K562 (cell line): ENCODE data around the gene AQP6. TPM values are rescaled to one million over a fixed set of nuclear protein-coding genes. Genes with fewer than 3 reads are reported as not detected.

Source experiments
- ATAC-seq: fragments of 200-7000 bp; cut with Tn5 transposase; 3 replicates; pipeline ENCODE4 v1.9.1; 2020; ENCODE audit warnings: moderate library complexity
- BruUV-seq: library from RNA; stranded (reverse); fragments of 400-500 nt; replicated peaks from 2 replicates; lab custom pipeline; 2021; lab: Mats Ljungman, UMichigan
- CTCF ChIA-PET: fragments of 300-600 bp; formaldehyde crosslinking; extraction: SDS; loops from one replicate; lab custom pipeline; 2021; ENCODE audit warnings: low intra/inter-chr PET ratio; lab: Yijun Ruan, JAX
- POLR2A ChIA-PET: fragments of 300-600, 350-650 bp; sonication (Branson Sonifier 250); formaldehyde crosslinking; extraction: SDS; loops from one replicate; lab custom pipeline; 2021; ENCODE audit warnings: antibody characterized with exemption, inconsistent platforms; lab: Yijun Ruan, JAX
- DNase-seq, 4 experiments: peaks; one replicate each; pipeline versions ENCODE4 v3.0.0 to v3.0.0-alpha.2; 2011 to 2018; ENCODE audit warnings: low spot score in 3 of 4, mixed read lengths in 3 of 4; ENCODE audit errors: extremely low read depth in 1 of 4
- FAIRE-seq: peaks from 2 replicates; lab custom pipeline; 2011; peaks lifted over from hg19 to GRCh38; lab: Jason Lieb, UNC
- H2AFZ ChIP-seq: 2 replicates; pipeline ENCODE4 v1.6.0; 2011; ENCODE audit warnings: low read depth, low read length, control low read depth, inconsistent platforms
- H3K27ac ChIP-seq: fragments of 200-600 bp; 3 replicates; pipeline ENCODE4 v1.8.0; 2011; ENCODE audit warnings: low read depth, mild to moderate bottlenecking, control low read depth, inconsistent platforms, low read length, moderate library complexity, mixed read lengths; ENCODE audit errors: extremely low read depth
- H3K27me3 ChIP-seq, 2 experiments: fragments of 300-600 bp in 1 of 2; 2 replicates in 1 of 2; 3 replicates in 1 of 2; pipeline versions ENCODE4 v1.6.0 to v1.8.0; 2011; ENCODE audit warnings: inconsistent platforms in 2 of 2, low read length in 2 of 2, mild to moderate bottlenecking in 1 of 2, mixed read lengths in 1 of 2, moderate library complexity in 1 of 2; ENCODE audit not compliant: control insufficient read depth in 2 of 2, insufficient read depth in 2 of 2
- H3K36me3 ChIP-seq: fragments of 300-600 bp; 3 replicates; pipeline ENCODE4 v1.8.0; 2011; ENCODE audit warnings: mild to moderate bottlenecking, low read length, inconsistent platforms; ENCODE audit not compliant: control insufficient read depth, insufficient read depth
- H3K4me1 ChIP-seq, 2 experiments: fragments of 200-600 bp in 1 of 2; replicated peaks in 1 of 2; 2 replicates in 1 of 2; 3 replicates in 1 of 2; pipeline versions ENCODE4 v1.5.1 to v1.8.0; 2011; ENCODE audit warnings: inconsistent platforms in 2 of 2, low read length in 2 of 2, mild to moderate bottlenecking in 1 of 2, mixed read lengths in 1 of 2, moderate library complexity in 1 of 2; ENCODE audit not compliant: control insufficient read depth in 2 of 2, insufficient read depth in 2 of 2
- H3K4me2 ChIP-seq: 2 replicates; pipeline ENCODE4 v1.6.1; 2011; ENCODE audit warnings: low read length, control low read depth, inconsistent platforms, mixed read lengths; ENCODE audit not compliant: insufficient read depth
- H3K4me3 ChIP-seq: fragments of 200-600 bp; sonication (generic), shearing (Covaris generic); 2 replicates; pipeline ENCODE4 v1.5.1; 2016; ENCODE audit warnings: control low read depth, inconsistent platforms
- H3K79me2 ChIP-seq: fragments of 200-600 bp; 3 replicates; pipeline ENCODE4 v1.8.0; 2011; ENCODE audit warnings: low read length, inconsistent platforms; ENCODE audit not compliant: control insufficient read depth, insufficient read depth
- H3K9ac ChIP-seq, 2 experiments: 2 replicates each; pipeline versions ENCODE4 v1.6.0 to v1.6.1; 2011; ENCODE audit warnings: low read depth in 2 of 2, low read length in 2 of 2, control low read depth in 1 of 2, inconsistent platforms in 1 of 2, mild to moderate bottlenecking in 1 of 2, mixed read lengths in 1 of 2; ENCODE audit not compliant: insufficient read depth in 1 of 2
- H3K9me1 ChIP-seq: one replicate; pipeline ENCODE4 v1.6.0; 2011; ENCODE audit warnings: inconsistent platforms, mild to moderate bottlenecking, low read length, moderate library complexity; ENCODE audit not compliant: control insufficient read depth, insufficient read depth
- H3K9me3 ChIP-seq: replicated peaks from 2 replicates; pipeline ENCODE4 v1.5.1; 2011; ENCODE audit warnings: low read depth, low read length, inconsistent platforms; ENCODE audit not compliant: control insufficient read depth, insufficient read depth
- H4K20me1 ChIP-seq: replicated peaks from 2 replicates; pipeline ENCODE4 v1.6.1; 2011; ENCODE audit warnings: low read length, inconsistent platforms, mixed read lengths; ENCODE audit not compliant: control insufficient read depth, insufficient read depth
- CHD4 ChIP-seq: fragments of 200-600 bp; sonication (generic); IDR thresholded peaks from 3 replicates; pipeline ENCODE4 v1.6.1; 2012; ENCODE audit warnings: low read depth, mild to moderate bottlenecking, mixed read lengths, low read length, inconsistent platforms; ENCODE audit not compliant: insufficient read depth, insufficient replicate concordance, poor library complexity, severe bottlenecking
- FOXJ3 ChIP-seq: sonication (generic); formaldehyde crosslinking; IDR thresholded peaks from 2 replicates; pipeline ENCODE4 v1.4.0; 2020; ENCODE audit warnings: mild to moderate bottlenecking, missing genetic modification reagents
- HCFC1 ChIP-seq: IDR thresholded peaks from 2 replicates; pipeline ENCODE4 v1.6.1; 2012; ENCODE audit warnings: low read depth, low read length, improper control_type of control experiment
- MLLT1 ChIP-seq, 2 experiments: fragments of 450-650 bp; IDR thresholded peaks; 2 replicates each; pipeline ENCODE4 v1.6.1; 2016
- SREBF1 ChIP-seq: fragments of 150-350 bp; IDR thresholded peaks from 2 replicates; pipeline ENCODE4 v1.6.1; 2014; ENCODE audit warnings: antibody characterized with exemption, low read depth, low read length, borderline replicate concordance
- SRSF3 ChIP-seq: fragments of 200-400 bp; formaldehyde crosslinking; IDR thresholded peaks from 2 replicates; pipeline ENCODE4 v1.6.1; 2016; ENCODE audit warnings: mild to moderate bottlenecking, low read length, moderate library complexity; ENCODE audit not compliant: insufficient read depth
- THAP7 ChIP-seq: fragments of 250-450 bp; sonication (Bioruptor Pico); IDR thresholded peaks from 2 replicates; pipeline ENCODE4 v1.5.0; 2021
- ZNF584 ChIP-seq: fragments of 200-800 bp; sonication (Bioruptor generic); IDR thresholded peaks from 2 replicates; pipeline ENCODE4 v1.6.1; 2016; ENCODE audit warnings: low read depth, mild to moderate bottlenecking, missing genetic modification characterization, missing compliant biosample characterization
- ZNF699 ChIP-seq: fragments of 250-450 bp; sonication (Bioruptor Pico); IDR thresholded peaks from 2 replicates; pipeline ENCODE4 v1.8.0; 2021; ENCODE audit warnings: mild to moderate bottlenecking, moderate library complexity; ENCODE audit not compliant: insufficient replicate concordance
- in situ Hi-C: fragments of 300-500 bp; cut with MboI; formaldehyde crosslinking; loops from 4 replicates; pipeline ENCODE4 v1.15.0; 2018; ENCODE audit warnings: inconsistent platforms, mixed read lengths
- intact Hi-C: fragments of 100-400 bp; cut with micrococcal nuclease; formaldehyde crosslinking; loops from 2 replicates; pipeline ENCODE4 v1.14.2; 2022
- polyA plus RNA-seq, 8 experiments: library from polyadenylated mRNA; depleted of rRNA in 4 of 8; stranded (reverse) in 5 of 8; unstranded in 3 of 8; fragments of >200 nt; fragmentation: Nextera tagmentation in 2 of 8; fragmentation: Illumina TruSeq in 1 of 8; extraction: Ambion mirVana in 2 of 8; extraction: Trizol in 1 of 8; gene quantifications; 2 replicates each; pipeline versions ENCODE4 v1.2.1 to v1.2.3, GENCODE V29; 2011 to 2014; ENCODE audit warnings: inconsistent platforms in 1 of 8, missing spikeins in 1 of 8
- total RNA-seq, 7 experiments: library from RNA; depleted of rRNA in 6 of 7; stranded (reverse); fragments of >200 nt in 6 of 7; fragmentation: Illumina TruSeq in 2 of 7; extraction: Trizol in 2 of 7; gene quantifications; 2 replicates each; pipeline versions ENCODE4 v1.2.1 to v1.2.3, GENCODE V29; 2011 to 2021; ENCODE audit warnings: low replicate concordance in 1 of 7
- TF ChIP-seq, protein P1 (sequence below): fragments of 250-450 bp; sonication (Bioruptor Pico); IDR thresholded peaks from 2 replicates; pipeline ENCODE4 v1.9.0; 2021; ENCODE audit warnings: mild to moderate bottlenecking, inconsistent platforms

The AQP6 gene
- total and polyA plus RNA-seq, 9 of the 15 experiments (the other 6 are each of a cell fraction or from before 2014, with no cell fraction given), result 0.05 to 0.12 TPM; not detected in 7

- no peak for TF ChIP-seq CHD4
- TF ChIP-seq, protein P1, sequence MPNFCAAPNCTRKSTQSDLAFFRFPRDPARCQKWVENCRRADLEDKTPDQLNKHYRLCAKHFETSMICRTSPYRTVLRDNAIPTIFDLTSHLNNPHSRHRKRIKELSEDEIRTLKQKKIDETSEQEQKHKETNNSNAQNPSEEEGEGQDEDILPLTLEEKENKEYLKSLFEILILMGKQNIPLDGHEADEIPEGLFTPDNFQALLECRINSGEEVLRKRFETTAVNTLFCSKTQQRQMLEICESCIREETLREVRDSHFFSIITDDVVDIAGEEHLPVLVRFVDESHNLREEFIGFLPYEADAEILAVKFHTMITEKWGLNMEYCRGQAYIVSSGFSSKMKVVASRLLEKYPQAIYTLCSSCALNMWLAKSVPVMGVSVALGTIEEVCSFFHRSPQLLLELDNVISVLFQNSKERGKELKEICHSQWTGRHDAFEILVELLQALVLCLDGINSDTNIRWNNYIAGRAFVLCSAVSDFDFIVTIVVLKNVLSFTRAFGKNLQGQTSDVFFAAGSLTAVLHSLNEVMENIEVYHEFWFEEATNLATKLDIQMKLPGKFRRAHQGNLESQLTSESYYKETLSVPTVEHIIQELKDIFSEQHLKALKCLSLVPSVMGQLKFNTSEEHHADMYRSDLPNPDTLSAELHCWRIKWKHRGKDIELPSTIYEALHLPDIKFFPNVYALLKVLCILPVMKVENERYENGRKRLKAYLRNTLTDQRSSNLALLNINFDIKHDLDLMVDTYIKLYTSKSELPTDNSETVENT (CRISPR knock-in tag), result no peak
These were observed 15.8 kb upstream of the AQP6 start (continued) for GRCh38 chr12:49956663-49957569.

DNA sequence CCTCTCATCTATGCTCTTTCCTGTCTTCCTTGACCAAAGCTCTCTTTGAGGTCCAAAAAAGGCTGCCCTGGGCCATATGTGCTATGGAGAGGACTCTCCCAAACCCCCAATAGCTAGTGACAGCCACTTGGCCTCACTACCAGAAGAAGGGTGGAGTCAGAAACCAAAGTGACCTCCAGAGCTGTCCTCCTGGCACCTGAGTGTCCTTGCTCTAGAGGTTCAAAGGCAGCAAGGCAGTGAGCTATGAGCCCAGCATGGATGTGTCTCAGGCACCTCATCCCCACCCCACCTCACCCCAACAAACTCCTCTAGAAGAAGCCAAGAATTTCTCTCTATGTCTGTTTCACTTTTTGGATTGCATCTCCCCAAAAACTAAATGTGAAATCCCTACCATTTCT, 15.2 kb upstream of the AQP6 start:
- Histone ChIP-seq H3K27me3 (peaks cover 11 to 43% of the 10 kb centered on the region in 2 experiments; a peak in 4 of 5 replicates), H3K4me1 (peaks cover 0 to 22% of the 10 kb centered on the region in 2 experiments; a peak in 1 of 5 replicates), H2AFZ (no peak overlapping the region), H3K9ac (no peak overlapping the region), H3K27ac (no peak overlapping the region), H3K4me2 (no peak overlapping the region), H3K36me3 (no peaks in the 10 kb centered on the region), H3K4me3 (no peak overlapping the region), H3K9me3 (no peaks in the 10 kb centered on the region), H4K20me1 (no peaks in the 10 kb centered on the region), H3K79me2 (no peaks in the 10 kb centered on the region), H3K9me1 (no peaks in the 10 kb centered on the region)
- BruUV-seq, result no TSS peak
- no peak for ATAC-seq
- TF ChIP-seq SRSF3 (no peak), THAP7 (no peak), SREBF1 (no peak), ZNF584 (CRISPR knock-in tag) (no peak), HCFC1 (no peak), FOXJ3 (CRISPR knock-in tag) (no peak), MLLT1 (IDR thresholded peaks at IDR 0.05) (no peak), ZNF699 (CRISPR knock-in tag) (no peak)
- TF ChIP-seq, all 486 proteins: peak for 0
- in situ Hi-C loops, result no loop called here
- intact Hi-C loops, result no loop called here
- POLR2A ChIA-PET, result interaction anchor here (0.7 to 1.7 kb wide), 2 partner anchors 8 to 12 kb away, joined by 4 read pairs; partner anchors contain the start of gene AQP2
- CTCF ChIA-PET, result no interaction called here
- DNase-seq (no peak), FAIRE-seq (no peak)
